ENCODE results near the gene CSDE1.
A peak's percentile ranks its signal among the peaks of the same experiment; 100 is the strongest.

Gene CSDE1

DNA sequence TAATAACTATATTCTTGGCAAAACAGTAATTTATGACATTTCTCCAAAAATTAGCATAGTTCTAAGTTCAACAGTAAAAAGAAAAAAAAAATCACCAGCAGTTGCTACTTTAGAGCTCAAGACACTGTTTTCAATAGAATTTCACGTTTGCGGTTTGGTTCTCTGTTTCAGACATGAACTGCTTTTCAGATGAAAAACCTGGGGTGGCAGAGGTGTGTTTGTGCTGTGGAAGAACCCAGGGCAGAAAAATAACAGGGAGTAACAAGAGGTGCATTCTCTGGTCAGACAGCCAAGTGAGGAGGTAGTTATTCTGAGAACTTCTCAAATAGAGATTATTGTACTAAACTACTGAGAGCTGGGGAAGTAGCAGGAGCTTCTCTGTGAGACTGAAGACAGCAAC, 50.2 kb downstream of the CSDE1 start:
- no peak for FAIRE-seq
- no peak for DNase-seq (ENCODE audit: insufficient read length, low spot score)

DNA sequence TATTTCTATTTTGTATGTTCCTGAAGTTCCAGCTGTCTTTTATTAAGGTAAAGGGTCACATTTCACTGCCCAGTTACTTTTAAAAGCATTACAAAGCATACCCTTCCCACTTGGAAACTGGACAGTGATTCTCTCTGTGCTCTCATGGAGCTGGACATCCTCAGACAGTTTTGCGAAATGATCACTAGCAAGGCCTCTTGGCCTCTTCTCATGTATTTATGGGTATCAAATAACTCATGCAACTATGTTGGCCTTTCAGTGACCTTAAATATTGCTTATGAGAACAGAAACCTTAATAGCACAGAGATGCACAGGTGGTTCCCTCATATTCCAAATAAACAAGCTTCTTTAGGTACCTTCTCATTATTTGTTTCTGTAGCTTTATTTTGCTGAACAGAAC, 54.5 kb downstream of the CSDE1 start:
- FAIRE-seq (peak; percentile 8), DNase-seq (ENCODE audit: insufficient read length, low spot score) (no peak)

DNA sequence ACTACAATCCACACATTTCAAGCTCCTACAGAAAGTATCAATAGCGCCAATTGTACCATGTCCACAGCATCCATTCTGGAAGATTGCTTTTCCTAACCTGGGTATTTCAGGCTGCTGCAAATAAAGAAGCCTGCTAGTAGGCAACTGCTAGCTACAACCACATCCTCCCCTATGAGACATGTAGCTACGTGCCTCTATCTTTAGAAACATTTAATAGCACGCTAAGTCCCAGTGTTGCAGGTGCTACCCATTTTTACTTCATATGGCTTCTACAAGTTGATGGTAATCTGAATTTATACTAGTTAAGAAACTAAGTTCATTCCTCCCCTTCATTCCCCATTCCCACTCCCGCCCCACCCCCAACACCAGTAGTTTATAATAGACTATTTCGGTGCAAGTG, 55.0 kb downstream of the CSDE1 start:
- no peak for FAIRE-seq
- no peak for DNase-seq (ENCODE audit: insufficient read length, low spot score)

DNA sequence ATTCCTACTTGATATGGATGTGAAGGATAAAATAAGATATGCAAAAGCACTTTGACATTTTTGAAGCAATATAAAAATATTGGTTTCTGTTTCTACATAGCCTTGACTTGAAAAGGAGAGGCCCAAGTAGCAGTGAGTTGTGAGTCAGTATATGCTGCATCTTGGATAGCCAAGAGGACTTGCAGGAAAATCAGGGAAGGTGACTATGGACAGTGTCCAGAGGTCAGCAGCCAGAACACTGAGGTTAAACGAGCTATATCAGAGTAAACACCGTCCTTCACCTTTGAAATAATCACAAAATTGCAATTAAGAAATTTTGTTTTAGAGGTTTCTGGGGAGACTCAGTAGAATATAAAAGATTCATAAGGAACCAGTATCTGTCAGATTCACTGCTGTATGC, 55.9 kb downstream of the CSDE1 start:
- FAIRE-seq = no peak
- DNase-seq (ENCODE audit: insufficient read length, low spot score) = no peak

DNA sequence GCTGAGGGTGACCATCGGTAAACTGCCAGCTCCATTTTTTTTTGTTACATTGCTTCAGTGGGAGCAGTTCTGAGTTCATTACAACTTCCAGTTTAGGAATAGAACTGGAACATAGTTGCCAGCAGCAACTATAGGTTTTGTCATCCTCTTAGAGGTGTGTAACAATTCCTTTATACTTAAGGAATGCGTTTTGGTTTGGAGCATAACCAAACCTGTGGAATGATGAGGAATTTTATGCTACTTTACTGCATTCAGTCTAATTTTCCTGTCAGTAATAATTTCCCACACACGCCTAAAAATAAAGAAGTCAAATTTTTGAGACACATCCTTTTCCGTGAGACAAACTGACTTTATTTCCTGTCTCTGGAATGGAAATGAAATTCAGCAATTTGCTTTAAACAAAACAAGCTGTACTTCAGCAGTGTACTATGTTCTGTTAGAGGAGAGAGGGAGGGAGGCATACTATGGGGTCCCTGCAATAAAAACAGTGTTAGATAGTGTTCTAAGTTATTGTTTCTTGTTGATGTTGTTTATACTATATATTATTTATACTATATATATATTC, 57.7 kb downstream of the CSDE1 start:
- DNase-seq (ENCODE audit: insufficient read length, low spot score) (no peak), FAIRE-seq (no peak)

DNA sequence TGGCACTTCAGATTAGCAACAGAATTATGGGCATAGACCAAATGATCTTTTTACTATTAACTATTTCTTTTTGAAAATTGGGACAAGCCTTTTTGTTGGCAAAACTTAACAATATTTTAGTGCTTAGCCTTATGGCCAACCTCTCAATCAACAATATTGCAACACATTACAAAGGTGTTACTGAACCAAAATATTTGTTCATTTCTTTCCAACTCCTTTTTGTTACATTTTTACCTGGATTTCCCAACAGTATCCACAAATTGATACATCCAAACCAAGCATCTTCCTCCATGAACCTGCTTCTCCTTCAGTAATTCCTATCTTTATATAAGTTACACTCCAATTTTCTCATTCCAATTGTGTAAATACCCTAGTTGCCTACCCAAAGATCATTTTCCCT, 61.0 kb downstream of the CSDE1 start:
- DNase-seq (ENCODE audit: insufficient read length, low spot score) (no peak), FAIRE-seq (no peak)

DNA sequence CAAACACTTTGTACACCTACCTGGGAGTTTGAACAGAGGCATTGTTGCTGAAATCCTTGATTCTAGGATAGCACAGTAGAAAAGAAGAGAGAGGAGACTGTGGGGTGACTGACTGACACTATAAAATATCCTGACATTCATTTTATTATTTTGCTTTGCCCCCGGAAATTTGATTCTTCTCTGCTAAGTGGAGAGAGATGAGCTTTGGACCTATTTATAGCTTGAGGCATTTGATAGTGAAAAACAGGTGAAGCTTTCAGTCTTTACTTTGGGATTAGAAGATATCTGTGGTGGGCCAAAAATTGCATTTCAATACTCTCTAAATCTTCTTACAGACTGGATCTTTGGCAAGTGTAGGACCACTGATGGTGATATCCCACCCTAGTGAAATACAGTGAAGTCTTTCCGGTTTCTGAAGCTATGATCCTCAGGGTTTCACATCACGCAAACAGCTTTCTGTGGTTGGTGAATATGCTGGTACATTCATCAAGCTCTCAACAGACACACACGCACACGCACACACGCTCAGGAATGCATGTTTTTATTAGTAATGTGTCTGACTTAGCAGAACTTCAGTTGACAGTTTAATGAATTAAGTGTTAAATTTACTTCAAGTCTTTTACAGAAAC, 62.2 kb downstream of the CSDE1 start, which contains the start of gene AMPD1:
AMPD1 (minus strand) TSS at position 117 of the 629 bp plus-strand sequence; CDS start at position 42, 75 bp downstream.
- FAIRE-seq (no peak), DNase-seq (ENCODE audit: insufficient read length, low spot score) (no peak)

DNA sequence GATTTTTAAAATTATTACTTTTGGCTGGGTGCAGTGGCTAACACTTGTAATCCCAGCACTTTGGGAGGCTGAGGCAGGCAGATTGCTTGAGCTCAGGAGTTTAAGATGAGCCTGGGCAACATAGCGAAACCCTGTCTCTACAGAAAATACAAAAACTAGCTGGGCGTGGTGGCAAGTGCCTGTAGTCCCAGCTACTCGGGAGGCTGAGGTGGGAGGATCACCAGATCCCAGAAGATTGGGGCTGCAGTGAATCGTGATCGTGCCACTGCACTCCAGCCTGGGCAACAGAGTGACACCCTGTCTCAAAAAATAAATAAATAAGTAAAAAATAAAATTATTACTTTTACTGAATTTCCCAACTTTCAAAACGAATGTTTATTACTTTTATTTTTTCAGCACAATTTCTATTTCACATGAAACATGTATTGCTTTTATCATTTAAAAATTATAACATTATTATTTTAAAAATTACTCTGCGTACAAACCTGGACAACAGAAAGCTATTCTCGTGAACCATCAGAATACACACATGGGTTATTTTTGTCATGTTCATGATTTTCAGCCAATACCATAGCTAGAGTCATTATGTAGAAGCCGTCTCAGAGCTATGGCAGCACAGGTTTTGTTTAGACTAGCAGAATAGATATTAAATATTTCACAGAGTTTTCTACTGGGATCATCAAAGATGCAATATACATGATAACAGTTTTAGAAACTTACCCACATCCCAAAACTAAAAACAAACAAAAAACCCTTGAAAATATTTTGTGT, 63.1 kb downstream of the CSDE1 start:
- DNase-seq (ENCODE audit: insufficient read length, low spot score) = no peak
- FAIRE-seq = no peak

DNA sequence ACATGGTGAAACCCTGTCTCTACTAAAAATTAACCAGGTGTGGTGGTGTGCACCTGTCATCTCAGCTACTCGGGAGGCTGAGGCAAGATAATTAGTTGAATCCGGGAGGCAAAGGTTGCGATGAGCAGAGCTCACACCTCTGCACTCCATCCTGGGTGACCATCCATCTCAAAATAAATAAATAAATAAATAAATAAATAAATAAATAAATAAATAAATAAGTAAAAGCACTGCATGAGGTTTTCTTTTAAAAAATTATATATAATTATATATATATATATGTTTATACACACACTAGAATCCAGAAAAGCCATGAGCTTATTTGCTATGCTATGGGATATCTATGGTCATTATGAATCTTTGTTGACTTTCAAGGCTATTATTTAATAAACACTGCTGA, 64.8 kb downstream of the CSDE1 start:
- FAIRE-seq (no peak), DNase-seq (ENCODE audit: insufficient read length, low spot score) (no peak)

DNA sequence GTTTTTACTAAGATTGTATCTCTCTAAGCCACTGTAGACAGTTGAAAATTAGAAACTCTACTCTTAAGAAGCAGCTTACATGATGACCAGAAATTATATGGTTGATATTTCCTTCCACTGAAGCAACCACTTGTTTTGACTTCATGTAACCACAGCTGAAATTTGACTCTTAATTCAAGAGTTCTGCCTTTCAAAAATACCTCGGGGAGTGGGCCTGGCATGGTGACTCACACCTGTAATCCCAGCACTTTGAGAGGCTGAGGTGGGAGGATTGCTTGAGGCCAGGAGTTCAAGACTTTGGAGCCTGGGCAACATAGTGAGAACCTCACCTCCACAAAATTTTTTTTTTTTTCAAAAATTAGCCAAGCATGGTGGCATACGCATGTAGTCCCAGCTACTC, 66.7 kb downstream of the CSDE1 start:
- FAIRE-seq (no peak), DNase-seq (ENCODE audit: insufficient read length, low spot score) (no peak)

DNA sequence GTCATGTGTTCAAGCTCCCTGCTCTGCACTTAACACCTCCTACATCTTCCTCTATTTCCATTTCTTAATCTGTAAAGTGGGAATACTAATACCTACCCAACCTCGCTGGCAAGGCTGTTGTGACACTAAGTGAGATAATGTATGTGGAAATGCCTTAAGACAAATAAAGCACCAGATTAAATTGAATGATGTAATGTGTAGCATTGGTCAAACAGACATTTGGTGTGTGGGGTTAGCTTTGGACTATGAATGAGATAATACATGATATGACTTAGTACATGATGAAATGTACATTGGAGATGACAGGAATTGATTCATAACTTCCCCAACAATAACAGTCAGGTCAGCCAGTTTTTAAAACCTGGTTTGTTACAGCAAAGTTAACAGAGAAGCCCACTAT, 67.6 kb downstream of the CSDE1 start:
- no peak for DNase-seq (ENCODE audit: insufficient read length, low spot score)

DNA sequence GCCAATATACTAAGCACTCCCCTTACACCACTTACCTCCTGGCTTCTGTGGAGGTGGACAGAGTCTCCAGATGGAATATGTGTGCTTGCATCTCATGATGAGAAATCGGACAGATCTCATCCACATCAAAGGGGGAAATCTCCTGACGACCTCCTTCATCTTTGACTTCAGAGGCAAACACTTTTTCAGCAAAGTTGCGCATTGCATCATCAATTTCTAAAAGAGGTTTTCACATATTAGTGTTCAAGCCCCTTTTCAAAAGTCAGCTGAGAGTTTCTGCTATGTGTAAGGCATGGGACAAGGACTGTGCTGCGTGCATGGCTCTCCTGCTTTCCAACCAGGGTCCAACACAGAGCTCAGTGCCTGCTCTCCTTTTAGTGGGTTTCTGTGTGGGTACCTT, 69.3 kb downstream of the CSDE1 start:
- FAIRE-seq = no peak
- no peak for DNase-seq (ENCODE audit: insufficient read length, low spot score)

More for the DNA sequence above, 67.6 kb downstream of the CSDE1 start:
- no peak for FAIRE-seq

DNA sequence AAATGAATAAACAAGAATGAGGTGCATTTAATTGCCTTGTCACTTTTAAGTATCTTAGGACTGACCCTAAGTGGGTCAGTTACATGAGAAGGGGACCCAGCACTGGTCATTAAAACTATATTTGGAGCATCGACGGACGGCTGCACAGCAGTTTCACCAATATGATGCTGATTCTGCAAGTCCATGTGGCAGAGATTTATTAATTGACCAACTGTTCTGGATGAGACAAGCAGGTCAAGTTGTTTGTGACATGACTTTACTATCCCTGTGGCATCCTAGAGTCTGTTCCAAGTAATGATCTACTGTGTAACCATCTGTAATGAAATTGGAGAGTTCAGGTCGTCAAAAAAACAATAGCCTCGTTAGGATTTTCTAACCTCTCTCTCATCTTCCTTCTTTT, 71.9 kb downstream of the CSDE1 start:
- DNase-seq (ENCODE audit: insufficient read length, low spot score) = no peak

DNA sequence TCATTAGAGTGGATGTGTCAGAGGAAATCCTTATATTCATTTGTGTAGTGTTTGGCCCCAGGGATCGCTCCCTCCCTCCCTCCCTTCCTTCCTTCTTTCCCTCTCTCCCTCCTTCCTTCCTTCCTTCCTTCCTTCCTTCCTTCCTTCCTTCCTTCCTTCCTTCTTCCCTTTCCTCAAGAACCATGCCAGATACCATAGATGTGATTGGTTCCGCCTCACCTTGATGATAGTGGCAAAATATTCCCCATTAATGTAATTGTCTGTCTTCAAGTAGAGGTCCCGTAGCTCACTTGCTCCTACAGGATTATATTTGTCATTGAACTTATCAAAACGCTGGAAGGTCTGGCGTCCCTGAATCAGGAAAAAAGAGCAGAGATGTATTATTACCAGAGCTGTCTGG, 80.1 kb downstream of the CSDE1 start:
- DNase-seq (ENCODE audit: insufficient read length, low spot score) = no peak
- no peak for FAIRE-seq

More for the DNA sequence above, 71.9 kb downstream of the CSDE1 start:
- no peak for FAIRE-seq

DNA sequence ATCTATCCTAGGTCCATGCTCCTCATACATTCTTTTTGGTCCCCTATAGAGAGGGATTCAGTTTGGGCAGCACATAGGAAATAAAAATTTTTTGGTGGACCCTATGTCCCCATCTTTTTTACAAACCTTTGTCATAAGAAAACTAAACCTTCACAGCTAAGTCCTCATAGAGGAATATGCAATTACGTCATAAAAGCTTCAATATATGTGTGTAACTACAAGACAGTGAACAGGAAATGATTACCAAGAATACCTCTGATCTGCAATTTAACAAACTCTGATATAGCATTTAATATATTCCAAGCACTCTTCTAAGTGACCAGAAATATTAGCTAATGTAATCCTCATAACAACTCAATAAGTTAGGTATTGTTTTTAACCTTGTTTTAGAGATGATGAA, 81.7 kb downstream of the CSDE1 start:
- FAIRE-seq (no peak), DNase-seq (ENCODE audit: insufficient read length, low spot score) (no peak)

DNA sequence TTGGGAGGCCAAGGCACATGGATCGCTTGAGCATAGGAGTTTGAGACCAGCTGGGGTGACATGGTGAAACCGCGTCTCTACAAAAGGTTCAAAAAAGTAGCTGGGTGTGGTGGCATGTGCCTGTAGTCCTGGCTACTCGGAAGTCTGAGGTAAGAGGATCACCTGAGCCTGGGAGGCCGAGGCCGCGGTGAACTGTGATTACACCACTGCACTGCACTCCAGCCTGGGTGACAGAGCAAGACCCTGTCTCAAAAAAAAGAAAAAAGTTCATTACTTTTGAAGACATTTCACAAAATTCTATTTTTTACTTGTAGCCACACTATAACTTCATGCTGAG, 85.9 kb downstream of the CSDE1 start:
- DNase-seq (ENCODE audit: insufficient read length, low spot score) (no peak), FAIRE-seq (no peak)

DNA sequence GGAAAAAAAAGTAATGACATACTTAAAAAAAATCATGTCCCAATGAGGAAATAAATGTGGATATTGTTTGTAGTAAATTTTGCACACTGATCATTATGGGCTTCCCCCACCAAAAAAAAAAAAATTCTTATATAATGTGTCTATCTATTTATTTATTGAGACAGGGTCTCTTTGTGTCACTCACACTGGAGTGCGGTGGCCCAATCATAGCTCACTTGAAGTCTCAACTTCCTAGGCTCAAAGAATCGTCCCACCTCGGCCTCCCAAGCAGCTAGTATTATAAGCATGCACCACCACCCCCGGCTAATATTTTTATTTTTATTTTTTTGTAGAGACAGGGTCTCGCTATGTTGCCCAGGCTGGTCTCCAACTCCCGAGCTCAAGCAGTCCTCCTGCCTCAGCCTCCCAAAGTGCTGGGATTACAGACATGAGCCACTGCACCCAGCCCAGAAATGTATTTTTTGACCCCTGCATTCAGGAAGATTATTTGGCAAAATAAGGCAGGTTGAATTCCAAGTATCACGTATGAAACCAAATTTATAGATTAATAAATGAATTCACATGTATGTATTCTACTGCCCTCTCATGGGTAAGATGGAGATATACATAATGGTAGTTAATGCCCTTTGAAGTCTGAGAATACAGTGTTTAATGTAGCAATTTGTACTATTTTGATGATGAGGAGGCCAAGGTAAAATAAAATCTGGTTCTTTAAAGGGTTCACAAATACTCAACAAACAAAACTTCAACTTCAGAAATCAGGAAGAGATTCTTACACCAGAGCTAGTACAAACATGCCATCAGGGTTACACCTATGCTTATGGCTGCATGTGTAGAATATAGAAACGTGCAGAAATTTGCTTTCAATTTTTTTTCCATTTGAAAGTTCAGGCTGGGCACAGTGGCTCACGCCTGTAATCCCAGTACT, 86.5 kb downstream of the CSDE1 start:
- DNase-seq (ENCODE audit: insufficient read length, low spot score) (no peak), FAIRE-seq (no peak)

DNA sequence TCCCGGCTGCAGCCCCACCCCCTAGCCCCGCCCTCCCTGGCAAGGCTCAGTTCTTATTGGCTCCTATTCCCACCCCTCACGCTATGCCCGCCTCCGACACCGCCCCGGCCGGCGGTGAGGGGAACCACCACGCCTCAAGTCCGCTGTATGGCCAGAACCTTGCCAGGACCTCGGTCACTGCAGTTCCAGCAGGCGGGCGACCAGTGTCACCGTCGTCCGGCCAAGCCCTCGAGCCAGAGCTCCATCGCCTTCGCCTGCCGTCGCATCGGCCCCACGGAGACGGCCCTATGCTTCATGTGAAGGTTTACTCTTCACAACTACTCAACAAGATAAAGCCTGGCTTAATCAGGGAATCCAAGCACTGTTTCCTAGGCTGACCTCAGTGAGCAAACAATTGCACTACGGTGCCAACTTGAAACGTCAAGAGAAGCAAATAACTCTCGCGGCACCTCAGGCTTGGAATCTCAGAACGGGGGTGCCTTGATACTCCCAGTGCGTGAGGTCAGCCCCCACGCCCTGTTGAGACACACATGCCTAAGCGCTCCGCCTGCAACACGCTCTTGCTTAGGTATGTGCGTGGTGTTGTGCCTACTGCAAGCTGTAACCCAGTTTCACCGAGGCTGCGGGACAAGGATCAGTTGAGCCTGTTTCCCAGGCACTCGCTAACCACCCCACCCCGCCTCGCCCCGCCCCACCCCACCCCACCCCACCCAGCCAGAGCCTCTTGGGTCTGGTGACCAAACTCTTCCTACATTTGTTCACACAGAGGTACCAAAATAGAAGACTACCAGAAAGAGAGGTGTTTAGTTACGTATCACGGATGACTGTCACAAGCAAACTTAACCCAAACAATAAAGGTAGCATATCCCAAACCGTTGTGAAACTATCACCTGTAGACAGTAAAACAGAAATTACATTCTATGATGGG, 87.4 kb downstream of the CSDE1 start:
- DNase-seq (ENCODE audit: insufficient read length, low spot score) (peak; percentile 83), FAIRE-seq (peak; percentile 91)

DNA sequence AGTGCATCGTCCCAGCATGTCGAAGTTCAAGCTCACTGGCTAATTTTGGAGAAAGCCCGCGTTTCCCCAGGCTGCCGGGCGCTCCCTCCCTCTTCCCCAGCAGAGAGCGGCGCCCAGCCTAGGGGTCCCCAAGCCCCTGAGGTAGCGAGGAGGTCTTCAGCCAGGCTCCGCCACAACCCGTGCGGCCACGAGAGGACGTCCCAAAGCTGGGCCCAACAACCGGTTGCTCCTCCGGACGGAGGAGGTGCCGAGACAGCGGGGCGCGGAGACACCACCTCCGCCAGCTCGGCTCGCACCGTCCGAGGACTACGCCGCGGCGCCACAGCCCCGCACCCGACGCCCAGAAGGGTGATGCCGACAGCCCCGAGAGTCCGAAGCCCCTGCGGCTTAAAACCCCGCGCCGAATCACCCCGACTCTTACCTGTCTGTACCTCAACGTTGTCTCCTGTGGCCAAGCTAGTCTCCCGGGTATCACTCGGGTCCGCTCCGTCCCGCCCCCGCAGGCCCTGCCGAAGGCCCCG, 88.2 kb downstream of the CSDE1 start, which contains the start of gene DENND2C:
DENND2C (minus strand) TSS at position 488 of the 521 bp plus-strand sequence. CDS start 44,065 bp downstream, outside the sequence.
- FAIRE-seq (no peak), DNase-seq (ENCODE audit: insufficient read length, low spot score) (no peak)
